Measurements from ENCODE around the gene SLC25A47. TPM values are rescaled to one million over a fixed set of nuclear protein-coding genes. Genes with fewer than 3 reads are reported as not detected.

The SLC25A47 gene
- total RNA-seq (2021; fragmentation: NEBNext Ultra II Directional; extraction: Animal tissue kit (Norgen Biotek cat#: 25700)): not detected
- long read RNA-seq: 0 reads

GRCh38 chr14:100323121-100323941 lies at the start of gene SLC25A47:
Gene SLC25A47 (plus strand): TSS chr14:100323339. CDS start chr14:100323415, 76 bp downstream.
- DNase-seq: no peak
- Mint-ChIP-seq H3K4me1 (ENCODE audit: low read depth) (no peaks in the 10 kb centered on the region), H3K4me3 (no peak within 1 kb of the TSS), H3K27ac (no peak within 1 kb of the TSS), H3K9me3 (no peaks in the 10 kb centered on the region), H3K27me3 (ENCODE audit: insufficient read depth) (peaks cover 14% of the 10 kb centered on the region), H3K36me3 (ENCODE audit: low read depth) (no peaks in the 10 kb centered on the region)
- TF ChIP-seq CTCF (IDR thresholded peaks at IDR 0.05): no peak

GRCh38 chr14:100274250-100274649 lies 48.9 kb upstream of the SLC25A47 start:
- TF ChIP-seq CTCF (IDR thresholded peaks at IDR 0.05): no peak
- H3K4me1 Mint-ChIP-seq (ENCODE audit: low read depth): peaks cover 15% of the 10 kb centered on the region
- peaks cover 5% of the 10 kb centered on the region; the same call in 1 of the 2 replicates for H3K36me3 Mint-ChIP-seq (ENCODE audit: low read depth)
- DNase-seq: no peak
- no peak overlapping the region for H3K4me3 Mint-ChIP-seq
- H3K27ac Mint-ChIP-seq: no peak overlapping the region
- no peaks in the 10 kb centered on the region for H3K27me3 Mint-ChIP-seq (ENCODE audit: insufficient read depth)
- H3K9me3 Mint-ChIP-seq: no peaks in the 10 kb centered on the region

GRCh38 chr14:100275214-100275613 lies 47.9 kb upstream of the SLC25A47 start:
- Mint-ChIP-seq H3K9me3 (no peaks in the 10 kb centered on the region), H3K4me1 (ENCODE audit: low read depth) (peaks cover 24% of the 10 kb centered on the region), H3K4me3 (no peak overlapping the region), H3K27ac (no peak overlapping the region), H3K27me3 (ENCODE audit: insufficient read depth) (no peaks in the 10 kb centered on the region), H3K36me3 (ENCODE audit: low read depth) (peaks cover 10% of the 10 kb centered on the region; the same call in 1 of the 2 replicates)
- no peak for DNase-seq
- TF ChIP-seq CTCF (IDR thresholded peaks at IDR 0.05): no peak

- H3K9me3 Mint-ChIP-seq: no peaks in the 10 kb centered on the region
- DNase-seq: peak; percentile 63
- H3K36me3 Mint-ChIP-seq (ENCODE audit: low read depth): peaks cover 10% of the 10 kb centered on the region; the same call in 1 of the 2 replicates
- peak; percentile 49 for TF ChIP-seq CTCF (IDR thresholded peaks at IDR 0.05)
- no peak overlapping the region for H3K4me3 Mint-ChIP-seq
- H3K27me3 Mint-ChIP-seq (ENCODE audit: insufficient read depth): no peaks in the 10 kb centered on the region
- H3K27ac Mint-ChIP-seq: peak overlapping the region; percentile 67
- peaks cover 39% of the 10 kb centered on the region for H3K4me1 Mint-ChIP-seq (ENCODE audit: low read depth)
These were observed 44.4 kb upstream of the SLC25A47 start for GRCh38 chr14:100278702-100279101.

GRCh38 chr14:100279133-100279532 lies 44.0 kb upstream of the SLC25A47 start:
- no peak; the same call in 1 of the 2 replicates for TF ChIP-seq CTCF (IDR thresholded peaks at IDR 0.05)
- H3K9me3 Mint-ChIP-seq: no peaks in the 10 kb centered on the region
- peaks cover 39% of the 10 kb centered on the region for H3K4me1 Mint-ChIP-seq (ENCODE audit: low read depth)
- H3K27ac Mint-ChIP-seq: peak overlapping the region; percentile 67
- H3K27me3 Mint-ChIP-seq (ENCODE audit: insufficient read depth): peaks cover 3% of the 10 kb centered on the region; the same call in 1 of the 2 replicates
- peaks cover 10% of the 10 kb centered on the region; the same call in 1 of the 2 replicates for H3K36me3 Mint-ChIP-seq (ENCODE audit: low read depth)
- DNase-seq: no peak
- no peak overlapping the region for H3K4me3 Mint-ChIP-seq
